Measurements from ENCODE around the gene ABCC8.

DNA sequence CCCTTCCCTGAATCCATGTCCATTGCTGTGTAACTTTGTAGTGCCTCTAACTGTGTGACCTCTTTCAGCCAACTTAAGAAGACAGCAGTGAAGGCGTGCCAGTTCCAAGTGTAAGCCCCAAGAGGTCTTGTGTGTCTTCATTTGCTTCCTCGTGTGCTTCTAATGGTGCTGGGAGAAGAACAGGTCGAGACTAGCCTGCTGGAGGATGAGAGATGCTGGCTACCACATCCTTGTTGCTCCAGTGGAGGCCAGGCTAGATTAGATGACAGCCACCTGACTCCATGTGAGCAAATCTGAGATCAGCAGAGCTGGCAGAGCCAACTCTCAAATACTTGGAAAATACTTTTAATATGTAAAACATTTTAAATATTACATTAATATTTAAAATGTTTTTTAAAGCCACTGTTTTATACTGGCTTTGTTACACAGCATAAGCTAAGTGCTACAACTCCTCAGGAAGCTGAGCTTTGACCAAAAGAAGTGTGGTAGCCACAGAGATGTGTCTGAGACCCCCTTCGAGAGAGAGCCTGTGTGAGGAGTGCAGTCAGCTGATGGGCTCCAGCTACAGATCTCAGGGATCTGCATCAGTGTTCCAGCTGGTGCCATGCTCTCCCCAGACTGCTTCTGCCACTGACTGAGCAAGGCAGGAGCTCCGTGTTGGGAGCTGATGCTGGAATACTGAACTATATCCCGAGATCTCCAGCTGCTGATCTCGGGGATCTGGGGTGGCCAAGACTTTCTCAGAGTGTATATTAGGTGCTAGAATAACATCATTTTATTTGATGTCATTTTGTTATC lies 97.1 kb downstream of the ABCC8 start:
- TF ChIP-seq, protein P1, sequence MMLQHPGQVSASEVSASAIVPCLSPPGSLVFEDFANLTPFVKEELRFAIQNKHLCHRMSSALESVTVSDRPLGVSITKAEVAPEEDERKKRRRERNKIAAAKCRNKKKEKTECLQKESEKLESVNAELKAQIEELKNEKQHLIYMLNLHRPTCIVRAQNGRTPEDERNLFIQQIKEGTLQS (CRISPR knock-in tag; conservative IDR thresholded peaks at IDR 0.05): no peak
- TF ChIP-seq CTCF (IDR thresholded peaks at IDR 0.05) (no peak), SP1 (CRISPR knock-in tag; conservative IDR thresholded peaks at IDR 0.05) (no peak), ZNF121 (CRISPR knock-in tag; IDR thresholded peaks at IDR 0.05) (no peak), FOXJ3 (CRISPR knock-in tag; IDR thresholded peaks at IDR 0.05; ENCODE audit: borderline replicate concordance) (no peak), NFE2L1 (CRISPR knock-in tag; IDR thresholded peaks at IDR 0.05) (no peak)
- TF ChIP-seq, protein P2, sequence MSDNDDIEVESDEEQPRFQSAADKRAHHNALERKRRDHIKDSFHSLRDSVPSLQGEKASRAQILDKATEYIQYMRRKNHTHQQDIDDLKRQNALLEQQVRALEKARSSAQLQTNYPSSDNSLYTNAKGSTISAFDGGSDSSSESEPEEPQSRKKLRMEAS (CRISPR knock-in tag; IDR thresholded peaks at IDR 0.05): no peak
- TF ChIP-seq, protein P3, sequence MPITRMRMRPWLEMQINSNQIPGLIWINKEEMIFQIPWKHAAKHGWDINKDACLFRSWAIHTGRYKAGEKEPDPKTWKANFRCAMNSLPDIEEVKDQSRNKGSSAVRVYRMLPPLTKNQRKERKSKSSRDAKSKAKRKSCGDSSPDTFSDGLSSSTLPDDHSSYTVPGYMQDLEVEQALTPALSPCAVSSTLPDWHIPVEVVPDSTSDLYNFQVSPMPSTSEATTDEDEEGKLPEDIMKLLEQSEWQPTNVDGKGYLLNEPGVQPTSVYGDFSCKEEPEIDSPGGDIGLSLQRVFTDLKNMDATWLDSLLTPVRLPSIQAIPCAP (CRISPR knock-in tag; IDR thresholded peaks at IDR 0.05): no peak
- TF ChIP-seq, protein P4, sequence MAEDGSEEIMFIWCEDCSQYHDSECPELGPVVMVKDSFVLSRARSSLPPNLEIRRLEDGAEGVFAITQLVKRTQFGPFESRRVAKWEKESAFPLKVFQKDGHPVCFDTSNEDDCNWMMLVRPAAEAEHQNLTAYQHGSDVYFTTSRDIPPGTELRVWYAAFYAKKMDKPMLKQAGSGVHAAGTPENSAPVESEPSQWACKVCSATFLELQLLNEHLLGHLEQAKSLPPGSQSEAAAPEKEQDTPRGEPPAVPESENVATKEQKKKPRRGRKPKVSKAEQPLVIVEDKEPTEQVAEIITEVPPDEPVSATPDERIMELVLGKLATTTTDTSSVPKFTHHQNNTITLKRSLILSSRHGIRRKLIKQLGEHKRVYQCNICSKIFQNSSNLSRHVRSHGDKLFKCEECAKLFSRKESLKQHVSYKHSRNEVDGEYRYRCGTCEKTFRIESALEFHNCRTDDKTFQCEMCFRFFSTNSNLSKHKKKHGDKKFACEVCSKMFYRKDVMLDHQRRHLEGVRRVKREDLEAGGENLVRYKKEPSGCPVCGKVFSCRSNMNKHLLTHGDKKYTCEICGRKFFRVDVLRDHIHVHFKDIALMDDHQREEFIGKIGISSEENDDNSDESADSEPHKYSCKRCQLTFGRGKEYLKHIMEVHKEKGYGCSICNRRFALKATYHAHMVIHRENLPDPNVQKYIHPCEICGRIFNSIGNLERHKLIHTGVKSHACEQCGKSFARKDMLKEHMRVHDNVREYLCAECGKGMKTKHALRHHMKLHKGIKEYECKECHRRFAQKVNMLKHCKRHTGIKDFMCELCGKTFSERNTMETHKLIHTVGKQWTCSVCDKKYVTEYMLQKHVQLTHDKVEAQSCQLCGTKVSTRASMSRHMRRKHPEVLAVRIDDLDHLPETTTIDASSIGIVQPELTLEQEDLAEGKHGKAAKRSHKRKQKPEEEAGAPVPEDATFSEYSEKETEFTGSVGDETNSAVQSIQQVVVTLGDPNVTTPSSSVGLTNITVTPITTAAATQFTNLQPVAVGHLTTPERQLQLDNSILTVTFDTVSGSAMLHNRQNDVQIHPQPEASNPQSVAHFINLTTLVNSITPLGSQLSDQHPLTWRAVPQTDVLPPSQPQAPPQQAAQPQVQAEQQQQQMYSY (CRISPR knock-in tag; IDR thresholded peaks at IDR 0.05): no peak
- TF ChIP-seq, protein P5, sequence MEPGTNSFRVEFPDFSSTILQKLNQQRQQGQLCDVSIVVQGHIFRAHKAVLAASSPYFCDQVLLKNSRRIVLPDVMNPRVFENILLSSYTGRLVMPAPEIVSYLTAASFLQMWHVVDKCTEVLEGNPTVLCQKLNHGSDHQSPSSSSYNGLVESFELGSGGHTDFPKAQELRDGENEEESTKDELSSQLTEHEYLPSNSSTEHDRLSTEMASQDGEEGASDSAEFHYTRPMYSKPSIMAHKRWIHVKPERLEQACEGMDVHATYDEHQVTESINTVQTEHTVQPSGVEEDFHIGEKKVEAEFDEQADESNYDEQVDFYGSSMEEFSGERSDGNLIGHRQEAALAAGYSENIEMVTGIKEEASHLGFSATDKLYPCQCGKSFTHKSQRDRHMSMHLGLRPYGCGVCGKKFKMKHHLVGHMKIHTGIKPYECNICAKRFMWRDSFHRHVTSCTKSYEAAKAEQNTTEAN (CRISPR knock-in tag; IDR thresholded peaks at IDR 0.05): no peak

Data from WTC11 (cell line).